Measurements from ENCODE around the gene CCNQ.

CCNQ gene

DNA sequence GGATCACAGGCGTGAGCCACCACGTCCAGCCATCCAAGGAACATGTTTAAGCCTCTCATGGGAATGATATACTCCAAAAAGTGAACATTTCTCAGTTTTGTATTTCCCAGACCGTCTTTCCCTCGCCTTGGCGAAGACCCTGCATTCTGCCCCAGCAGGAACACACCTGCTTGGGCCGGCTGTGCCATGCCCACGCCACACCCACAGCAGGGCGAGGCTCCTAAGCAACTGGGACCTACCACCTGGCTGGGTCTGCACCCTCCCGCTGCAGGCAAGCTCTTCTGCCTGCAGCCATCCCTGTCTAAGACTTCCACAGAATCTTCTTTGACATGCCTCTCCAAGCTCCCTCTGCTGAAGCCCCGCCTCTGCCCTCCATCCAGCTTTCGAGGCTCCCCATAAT is 3.6 kb downstream of the CCNQ start:
- no peak for DNase-seq

DNA sequence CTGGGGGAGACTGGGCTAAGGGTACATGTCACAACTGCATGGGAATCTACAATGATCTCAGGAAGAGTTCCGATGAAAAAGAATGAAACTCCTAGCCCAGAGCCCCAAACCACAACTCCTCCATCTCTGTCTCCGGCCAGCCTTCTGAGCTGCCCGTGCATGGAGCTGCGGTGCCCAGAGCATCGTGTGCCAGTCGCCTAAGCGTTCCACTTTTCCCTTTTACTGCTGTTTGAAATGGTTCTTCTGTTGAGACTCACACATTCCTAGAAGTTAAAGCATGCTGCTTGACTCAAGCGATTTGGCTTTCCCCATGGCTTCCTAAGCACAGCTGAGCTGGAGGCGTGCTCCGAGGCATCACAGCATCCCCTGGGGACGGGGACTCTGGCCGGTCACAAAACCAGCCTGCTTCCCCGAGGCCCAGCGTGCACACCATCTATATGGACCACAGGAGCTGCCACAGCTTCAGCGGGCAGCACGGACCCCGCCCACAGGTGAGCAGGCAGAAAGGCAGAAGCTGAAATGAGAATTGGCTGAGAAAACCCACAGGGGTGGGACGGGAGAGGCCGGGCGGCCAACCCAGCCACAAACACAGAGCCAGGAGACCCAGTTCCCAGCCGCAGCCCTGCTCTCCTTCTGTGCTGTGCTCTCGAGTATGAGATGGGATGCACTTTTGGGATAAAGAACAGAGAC is 5.0 kb downstream of the CCNQ start:
- DNase-seq = no peak

DNA sequence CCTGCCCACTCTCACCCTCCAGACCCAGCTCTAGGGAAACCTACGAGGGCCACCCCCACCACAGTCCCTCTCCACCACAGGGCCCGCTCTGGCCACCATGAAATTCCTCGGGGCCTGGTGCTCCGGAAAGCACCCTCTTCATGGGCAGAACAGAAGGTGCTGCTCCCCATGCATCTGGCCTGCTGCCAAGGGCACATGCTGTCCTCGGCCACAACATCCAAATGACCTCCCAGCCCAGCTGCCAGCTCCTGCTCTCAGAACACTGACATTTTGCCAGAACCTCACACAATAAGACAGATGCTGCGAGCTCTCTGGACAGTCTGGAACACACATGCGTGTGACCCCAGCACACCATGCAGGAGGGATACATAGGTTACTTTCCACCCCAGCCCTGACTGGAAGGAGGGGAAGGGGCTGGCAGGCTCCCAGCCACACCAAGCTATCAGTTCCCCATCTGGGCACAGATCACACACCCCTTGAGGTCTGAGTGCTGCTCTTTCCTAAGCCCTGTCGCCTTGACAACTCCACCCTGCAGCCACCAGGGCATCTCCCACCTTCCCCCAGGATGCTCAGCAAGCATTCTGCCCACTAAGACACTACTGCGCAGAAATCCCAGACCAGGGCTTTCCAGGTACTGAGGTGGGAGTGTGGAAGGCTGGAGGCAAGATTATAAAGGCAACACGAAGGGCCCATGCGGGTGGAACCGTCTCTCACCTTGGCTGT is 5.8 kb downstream of the CCNQ start:
- DNase-seq = no peak

DNA sequence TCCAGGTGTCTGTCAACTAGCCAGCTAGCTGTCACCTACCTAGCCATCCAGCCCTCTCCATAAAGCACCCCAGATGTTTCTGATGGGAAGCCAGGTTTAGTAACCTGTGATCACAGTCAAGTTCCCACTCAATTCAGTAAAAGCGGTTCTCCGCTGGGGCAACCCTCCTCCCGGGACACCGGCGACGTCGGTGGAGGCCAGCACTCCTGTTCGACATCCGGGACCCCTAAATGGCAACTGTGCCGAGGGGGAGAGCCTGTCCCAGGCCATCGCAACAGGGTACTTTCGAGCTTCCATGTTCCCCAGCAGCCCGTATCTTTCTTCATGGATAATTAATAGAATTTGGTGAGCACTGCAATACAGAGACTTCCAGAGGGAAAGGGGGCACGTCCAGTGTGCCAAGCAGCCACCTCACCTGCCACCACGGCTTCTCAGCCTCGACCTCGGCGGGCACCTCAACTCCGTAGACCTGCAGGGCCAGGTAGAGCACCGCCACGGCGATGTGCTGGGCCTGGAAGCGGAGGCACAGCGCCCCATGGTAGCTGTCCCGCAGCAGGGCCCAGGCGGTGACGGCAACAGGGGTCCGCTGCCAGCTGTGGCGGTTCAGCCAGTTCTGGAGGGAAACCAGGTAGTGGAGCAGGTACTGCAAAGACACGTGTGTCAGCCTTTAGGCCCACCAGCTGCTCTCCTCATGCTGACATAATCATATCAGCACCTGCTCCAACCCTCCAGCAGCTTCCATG is 6.7 kb downstream of the CCNQ start:
- DNase-seq = no peak

DNA sequence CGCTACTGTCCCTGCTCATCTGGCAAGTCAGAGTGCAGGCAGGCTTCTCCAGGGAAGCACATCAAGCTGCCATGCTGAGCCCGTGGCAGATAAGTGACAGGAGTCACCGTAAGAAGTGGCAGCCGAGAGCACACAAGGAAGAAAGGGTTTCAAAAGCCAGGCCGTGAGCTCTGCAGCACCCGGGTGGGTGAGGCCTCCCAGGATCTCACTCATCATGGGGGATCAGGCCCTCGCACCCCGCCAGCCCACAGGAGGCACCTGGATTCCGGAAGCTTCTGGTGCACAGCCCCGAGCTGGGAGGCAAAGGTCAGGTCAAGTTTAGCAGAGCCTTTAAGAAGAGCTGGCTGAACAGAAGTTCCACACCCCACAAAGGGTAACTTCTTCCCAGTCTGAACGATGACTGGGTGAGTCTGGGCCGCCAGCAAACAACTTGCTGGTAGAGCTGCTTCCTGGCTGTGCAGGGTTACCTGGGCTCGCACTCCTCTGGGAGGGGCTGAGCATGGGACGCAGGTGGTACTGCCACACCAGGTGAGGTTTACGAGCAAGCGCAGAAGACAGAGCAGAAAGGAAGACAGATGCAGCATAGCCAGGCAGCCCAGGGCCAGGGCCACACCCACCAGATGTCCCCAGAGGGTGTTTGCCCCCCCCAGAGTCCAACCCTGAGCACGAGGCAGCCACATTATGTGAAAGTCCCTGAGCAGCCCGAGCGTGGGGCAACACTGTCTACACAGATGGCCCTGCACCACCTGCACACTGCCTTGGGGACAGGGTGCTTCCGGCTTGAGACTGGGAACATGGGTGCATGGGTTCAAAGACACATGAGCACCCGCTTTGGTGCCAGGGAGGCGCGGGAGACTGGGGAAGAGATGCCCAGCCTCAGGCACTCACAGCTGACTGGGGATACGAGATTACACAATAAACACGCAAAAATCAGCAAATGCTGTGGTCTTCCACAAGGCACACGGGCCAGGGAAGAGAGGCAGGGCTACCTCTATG is 7.7 kb downstream of the CCNQ start:
- DNase-seq = no peak

DNA sequence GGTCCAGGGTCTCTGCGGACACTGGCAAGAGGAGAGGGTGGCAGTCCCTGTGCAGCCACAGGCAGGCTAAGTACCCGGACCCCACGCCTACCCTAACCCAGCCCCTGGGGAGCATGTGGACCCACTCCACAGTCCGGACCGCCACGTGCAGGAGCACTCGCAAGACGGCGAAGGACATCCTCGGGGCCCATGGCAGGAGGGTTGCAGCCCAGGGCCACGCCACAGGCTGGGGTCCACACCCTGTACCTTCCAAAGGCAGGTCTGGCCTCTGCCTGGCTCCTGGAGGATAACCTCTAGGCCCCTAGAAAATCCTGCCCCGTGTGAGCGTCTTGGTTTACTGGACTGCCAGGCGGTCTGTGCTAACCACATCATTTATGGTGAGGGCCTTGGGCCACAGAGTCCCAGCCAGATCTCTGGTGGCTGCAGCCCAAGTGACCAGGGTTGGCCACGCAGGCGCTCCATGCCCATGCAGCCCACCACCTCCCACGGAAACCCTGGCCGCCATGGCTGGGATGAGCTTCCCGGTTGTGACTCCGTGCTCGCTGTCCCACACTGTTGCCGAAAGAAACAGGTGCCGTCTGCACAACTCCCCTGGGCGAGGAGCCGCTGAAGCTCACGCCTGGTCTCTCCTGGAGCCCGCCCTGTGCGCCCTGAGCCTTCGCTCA is 10.0 kb downstream of the CCNQ start:
- DNase-seq = no peak

DNA sequence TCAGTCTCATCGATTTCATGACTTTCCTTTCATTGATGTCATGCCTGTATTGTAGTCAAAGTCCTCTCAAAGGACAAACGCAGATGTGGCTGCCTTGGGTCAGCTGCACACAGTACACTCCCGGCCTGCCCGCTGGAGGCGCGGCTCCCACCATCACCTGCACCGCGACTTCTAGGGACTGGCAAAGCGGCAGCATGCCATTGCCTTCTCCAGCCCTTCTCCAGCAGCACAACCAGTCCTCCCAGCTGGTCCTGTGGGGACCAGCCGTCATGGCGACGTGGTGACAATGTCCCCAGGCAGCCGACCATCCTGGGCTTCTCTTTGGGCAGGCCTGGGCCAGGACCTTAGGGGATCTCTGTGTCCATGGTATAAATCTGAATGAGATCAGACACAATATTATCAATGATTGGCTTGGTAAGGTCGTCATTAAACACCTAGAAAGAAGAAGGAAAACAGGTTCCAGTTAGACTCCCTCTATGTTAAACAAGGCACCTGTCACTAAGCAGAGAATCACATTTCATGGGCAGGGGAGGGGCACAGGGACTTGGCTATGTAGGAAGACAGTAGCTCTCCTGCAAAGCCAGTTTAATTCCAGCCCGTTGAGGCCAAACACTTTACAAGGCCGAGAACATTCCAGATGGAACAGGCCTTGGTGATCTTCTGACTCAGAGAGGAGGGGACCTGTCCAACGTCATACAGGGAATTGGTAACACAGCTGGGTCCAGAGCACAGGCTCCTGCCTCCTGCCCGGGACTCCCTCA is 10.7 kb downstream of the CCNQ start:
- DNase-seq = no peak

DNA sequence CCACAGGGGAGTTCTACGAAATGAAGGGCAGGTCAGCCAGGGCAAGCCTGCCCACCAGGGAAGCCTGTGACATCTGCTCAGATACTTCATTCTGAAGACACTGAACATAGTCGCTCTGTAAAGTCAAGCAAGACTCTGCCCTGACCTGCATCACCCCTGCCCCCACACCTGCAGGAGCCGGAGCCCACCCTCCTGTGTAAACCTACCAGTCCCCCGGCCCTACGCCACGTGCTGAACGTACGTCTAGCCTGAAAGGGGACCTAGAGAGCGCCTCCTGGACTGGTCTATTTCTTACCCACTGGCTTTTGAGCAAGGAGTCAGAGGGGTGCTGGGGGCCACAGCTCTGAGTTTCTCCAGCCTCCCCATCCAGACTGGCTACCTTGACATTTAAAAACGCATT is 11.6 kb downstream of the CCNQ start:
- DNase-seq = no peak

DNA sequence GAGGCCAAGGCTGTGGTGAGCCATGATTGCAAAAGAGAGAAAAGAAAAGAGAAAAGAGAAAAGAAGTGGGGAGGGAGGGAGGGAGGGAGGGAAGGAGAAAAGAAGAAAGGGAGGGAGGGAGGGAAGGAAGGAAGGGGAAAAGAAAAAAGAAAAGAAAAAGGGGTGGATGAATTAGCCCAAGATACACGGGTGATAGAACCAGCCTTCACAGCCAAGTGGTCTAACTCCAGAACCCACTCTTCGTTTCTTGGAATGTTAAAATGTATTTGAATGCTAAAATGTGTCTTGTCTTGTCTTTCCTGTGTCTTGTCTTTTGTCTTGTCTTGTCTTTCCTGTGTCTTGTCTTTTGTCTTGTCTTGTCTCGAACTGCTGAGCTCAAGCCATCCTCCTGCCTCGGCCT is 13.1 kb downstream of the CCNQ start:
- no peak for DNase-seq

DNA sequence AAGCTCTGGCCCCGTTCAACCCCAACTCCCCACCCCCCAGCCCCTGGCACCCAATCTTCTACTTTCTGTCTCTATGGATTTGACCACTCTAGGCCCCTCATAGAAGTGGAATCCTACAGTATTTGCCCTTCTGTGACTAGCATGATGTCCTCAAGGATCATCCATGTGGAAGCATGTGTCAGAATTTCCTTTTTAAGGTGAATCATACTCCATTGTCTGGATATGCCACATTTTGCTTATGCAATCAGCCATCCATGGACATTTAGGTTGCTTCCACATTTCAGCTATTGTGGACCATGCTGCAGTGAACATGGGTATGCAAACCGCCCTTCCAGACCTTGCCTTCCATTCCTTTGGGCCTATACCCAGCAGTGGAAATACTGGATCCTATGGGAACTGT is 15.5 kb downstream of the CCNQ start:
- DNase-seq = no peak

DNA sequence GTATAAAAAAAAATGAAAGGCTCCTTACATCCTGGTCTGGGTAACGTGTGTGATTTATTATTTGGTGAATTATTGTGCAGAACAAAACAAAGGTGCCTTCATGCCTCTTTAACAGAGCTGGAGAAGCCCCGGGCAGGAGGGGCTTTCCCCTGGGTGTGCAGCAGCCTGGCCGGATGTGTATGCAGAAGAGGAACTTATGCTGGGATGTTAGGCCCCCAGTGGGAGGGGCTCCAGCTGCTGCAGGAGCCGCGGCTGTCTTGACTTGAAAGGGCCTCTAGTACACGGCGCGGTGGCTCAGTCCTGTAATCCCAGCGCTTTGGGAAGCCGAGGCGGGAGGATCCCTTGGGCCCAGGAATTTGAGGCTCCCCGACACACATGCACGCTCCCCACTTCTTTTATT is 16.0 kb downstream of the CCNQ start:
- peak; percentile 49 for DNase-seq

DNA sequence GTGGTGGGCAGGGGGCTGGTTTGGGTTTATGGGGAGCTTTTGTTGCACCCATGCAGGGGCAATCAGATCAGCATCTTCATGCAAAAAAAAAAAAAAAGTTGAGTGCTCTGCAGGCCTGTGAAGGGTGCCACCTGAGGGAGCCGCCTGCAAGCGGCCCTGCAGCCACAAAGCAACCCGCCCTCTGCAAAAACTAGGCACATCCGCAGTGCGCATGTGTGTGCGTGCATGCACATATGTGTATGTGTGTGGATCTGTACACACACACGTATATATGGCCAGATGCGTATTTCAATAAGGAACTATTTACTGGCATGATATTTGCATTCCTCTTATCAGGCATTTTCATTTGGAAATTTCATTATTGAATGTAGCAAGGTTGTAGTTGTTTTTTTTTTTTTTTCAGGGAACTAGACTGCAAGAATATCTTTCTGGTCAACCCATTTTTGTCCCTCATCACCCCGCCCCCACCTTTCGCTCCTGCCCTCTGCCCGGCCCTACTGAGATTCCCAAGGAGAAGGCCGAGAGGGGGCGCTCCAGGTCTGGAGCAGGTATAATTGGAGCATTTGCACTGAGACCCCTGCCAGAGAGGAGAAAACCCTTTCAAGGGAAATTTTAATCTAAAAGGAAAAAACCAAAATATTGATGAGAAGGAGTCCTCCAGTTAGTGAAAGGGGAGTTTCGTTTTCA is 18.1 kb downstream of the CCNQ start:
- no peak for DNase-seq

DNA sequence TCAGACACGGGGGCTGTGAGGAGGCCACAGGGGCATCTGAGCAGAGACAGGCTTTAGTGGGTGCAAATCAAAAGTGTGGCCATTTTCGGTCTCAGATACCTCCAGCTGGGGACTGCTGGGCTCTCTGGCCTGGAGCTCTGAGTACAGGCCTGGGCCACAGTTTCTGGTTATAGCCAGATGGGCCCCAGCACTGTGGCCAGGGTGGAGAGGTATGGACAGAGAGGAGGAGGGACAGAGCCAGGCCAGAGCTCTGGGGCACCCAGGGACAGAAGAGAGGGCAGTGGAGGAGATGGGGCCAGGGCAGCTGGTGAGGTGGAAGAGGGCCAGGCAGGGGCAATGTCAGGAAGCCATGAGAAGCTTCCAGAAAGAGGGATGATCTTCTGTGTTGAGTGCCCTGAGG is 20.1 kb downstream of the CCNQ start:
- no peak for DNase-seq

DNA sequence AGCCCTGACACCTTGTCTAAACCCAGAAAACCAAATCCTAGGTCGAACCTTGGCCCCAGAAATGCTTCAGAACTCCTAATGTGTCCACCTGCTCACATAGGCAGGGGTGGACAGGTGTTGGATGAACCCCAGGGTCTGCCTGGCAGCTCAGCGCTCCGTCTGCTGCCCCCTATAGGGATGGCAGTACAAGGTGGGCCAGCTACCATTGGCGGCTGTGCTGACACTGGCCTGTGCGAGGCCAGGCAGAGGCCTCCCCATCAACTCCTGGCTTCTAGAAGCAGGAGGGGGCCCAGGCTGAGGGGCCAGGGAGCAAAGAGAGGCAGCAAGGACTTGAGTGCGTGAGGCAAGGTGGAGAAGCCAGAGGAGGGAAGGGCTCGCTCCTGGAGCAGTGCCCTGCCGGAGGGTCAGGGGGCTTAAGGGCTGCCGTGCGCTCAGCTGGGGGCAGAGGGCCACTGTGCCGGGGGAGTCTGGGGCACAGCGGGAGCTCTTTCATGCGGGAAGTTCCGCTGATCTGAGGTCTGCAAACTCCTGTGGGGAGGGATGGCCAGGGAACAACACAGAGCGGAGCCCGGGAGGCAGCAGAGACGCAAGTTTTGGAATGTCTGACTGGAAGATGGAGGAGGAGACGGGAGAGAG is 20.6 kb downstream of the CCNQ start:
- no peak for DNase-seq

DNA sequence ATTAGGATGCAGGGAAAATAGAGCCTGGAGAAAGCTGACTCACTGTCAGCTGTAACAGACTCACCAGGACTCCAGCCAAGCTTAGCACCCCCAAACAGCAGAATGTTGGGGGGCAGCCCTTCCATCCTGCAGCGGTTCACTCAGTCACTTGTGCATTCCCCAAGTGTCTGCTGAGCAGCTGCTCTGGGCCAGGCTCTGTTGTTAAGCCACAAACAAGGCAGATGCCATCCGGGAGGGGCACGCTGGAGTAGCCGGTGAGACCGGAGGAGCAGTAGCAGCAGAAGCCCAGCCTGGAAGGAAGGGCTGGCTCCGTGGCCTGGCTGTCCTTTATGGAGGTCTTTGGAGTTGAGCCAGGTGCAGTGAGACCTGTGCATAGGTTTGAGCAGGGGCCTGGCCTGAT is 22.0 kb downstream of the CCNQ start:
- no peak for DNase-seq

DNA sequence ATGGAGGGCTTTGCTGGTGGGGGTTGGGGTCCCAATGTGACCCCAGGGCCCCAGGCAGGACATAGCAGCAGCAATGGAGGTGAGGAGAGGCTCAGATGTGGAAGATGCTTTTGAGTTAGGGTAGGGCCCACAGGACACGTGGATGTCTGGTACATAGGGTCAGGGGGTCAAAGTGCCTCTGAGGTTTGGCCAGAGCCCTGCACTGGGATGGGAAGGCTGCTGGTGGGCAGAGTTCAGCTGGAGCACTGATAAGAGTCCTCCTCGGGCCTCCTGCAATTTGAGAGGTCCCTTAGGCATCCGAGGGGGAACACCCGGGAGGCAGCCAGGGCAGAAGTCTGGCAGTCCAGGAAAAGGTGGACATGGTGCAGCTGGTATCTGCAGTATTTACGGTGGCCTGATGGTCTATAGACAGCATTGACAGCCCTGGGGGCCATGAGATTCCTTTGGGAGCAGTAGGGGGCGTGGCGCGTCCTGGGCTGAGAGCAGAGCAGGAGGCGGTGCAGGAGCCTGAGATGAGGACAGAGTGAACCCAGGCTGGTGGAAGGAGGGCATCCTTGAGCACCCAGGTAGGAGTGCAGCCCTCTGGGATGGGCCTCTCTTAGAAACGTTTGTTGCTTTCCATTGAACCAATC is 22.6 kb downstream of the CCNQ start:
- DNase-seq = no peak

DNA sequence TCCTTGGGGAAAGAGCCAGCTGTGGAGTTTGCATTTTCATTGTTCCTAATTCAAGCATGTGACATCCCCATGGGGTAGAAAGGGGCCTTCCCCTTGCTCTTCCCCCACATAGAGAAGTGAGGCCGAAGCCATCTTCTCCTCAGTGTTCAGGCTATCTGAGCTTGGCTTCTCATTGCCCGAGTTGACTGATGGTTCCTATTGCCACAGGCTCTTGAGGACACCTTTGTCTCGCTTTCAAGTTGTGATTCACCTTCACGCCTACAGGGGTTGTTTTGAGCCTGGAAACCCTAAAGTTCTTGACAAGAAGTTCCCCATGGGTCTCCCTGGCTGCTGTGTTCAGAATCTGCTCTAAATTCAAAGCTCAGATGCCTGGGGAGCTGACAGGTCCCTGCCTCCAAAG is 25.0 kb downstream of the CCNQ start:
- DNase-seq = no peak

DNA sequence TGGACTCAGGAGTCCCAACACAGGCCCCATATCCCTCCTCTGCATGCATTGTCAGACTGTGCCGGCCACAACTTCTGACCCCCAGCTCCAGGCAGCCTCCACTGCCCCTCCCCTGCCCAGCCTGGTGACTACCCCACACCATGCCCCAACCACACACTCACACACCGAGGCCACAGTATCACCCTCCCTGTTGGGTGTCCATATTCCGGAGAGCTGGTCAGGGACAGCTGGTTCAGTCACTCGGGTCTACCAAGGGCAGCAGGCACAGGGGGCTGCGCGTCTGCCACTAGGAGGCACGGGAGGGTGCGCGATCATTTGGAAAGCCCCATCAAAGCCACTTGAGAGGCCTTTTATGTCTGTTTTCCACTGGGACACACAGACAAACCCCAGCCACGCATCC is 26.3 kb downstream of the CCNQ start:
- no peak for DNase-seq

DNA sequence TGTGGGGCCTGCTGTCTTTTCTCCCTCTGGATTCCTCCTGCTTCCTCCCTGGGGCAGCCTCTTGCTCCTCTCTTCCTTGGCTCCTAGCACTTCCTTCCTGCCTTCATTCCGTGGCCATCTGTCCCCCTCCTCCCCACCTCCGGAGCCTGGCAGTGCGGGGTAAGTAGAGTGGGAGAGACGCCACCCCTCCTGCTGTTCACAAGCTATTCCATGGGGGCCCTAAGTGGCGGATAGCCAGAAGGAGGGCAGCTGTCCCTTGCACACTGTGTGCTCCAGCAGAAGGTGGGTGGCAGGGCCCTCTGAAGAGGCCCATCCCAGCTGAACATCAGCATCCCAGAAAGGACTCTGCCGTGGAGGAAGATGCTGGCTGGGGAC is 27.4 kb downstream of the CCNQ start:
- DNase-seq = no peak

DNA sequence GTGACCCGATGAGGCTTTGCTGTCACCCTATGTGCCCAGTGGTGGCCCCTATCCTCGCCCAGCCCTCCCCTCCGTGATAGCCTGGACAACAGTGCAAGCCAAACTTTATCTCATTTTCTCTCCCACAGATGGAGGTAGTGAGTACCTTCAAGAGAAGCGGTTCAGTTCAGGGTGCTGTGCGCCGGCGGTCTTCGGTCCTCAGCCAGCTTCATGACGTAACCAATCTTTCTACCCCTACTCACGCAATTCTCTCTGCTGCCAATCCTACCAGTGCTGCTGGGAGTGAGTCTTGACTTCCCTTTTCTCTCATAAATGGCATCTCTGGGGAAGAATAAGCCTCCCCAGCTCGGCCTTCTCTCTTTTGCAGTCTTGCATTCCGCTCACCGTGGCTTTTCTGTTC is 29.5 kb downstream of the CCNQ start:
- no peak for DNase-seq
